Femur (tissue), 1 donor: ENCODE results near the gene EPB41L2.

Source experiments
- DNase-seq: peaks from one replicate; pipeline ENCODE4 v3.0.0-alpha.2; 2017

The EPB41L2 gene

GRCh38 chr6:130858498-130859160, 204.4 kb downstream of the EPB41L2 start:
- DNase-seq: no peak

- no peak for DNase-seq
Observed at GRCh38 chr6:130858054-130858453, 205.0 kb downstream of the EPB41L2 start.

GRCh38 chr6:130853555-130854183, 209.4 kb downstream of the EPB41L2 start:
- DNase-seq: no peak

GRCh38 chr6:130852844-130853554, 210.0 kb downstream of the EPB41L2 start:
- no peak for DNase-seq

GRCh38 chr6:130851026-130851425, 212.0 kb downstream of the EPB41L2 start:
- no peak for DNase-seq

GRCh38 chr6:130849594-130849993, 213.5 kb downstream of the EPB41L2 start:
- DNase-seq: no peak

GRCh38 chr6:130848945-130849344, 214.1 kb downstream of the EPB41L2 start:
- DNase-seq: no peak

GRCh38 chr6:130847001-130847910, 215.8 kb downstream of the EPB41L2 start:
- DNase-seq: no peak

GRCh38 chr6:130846501-130846900, 216.5 kb downstream of the EPB41L2 start:
- DNase-seq: no peak

- no peak for DNase-seq
Observed at GRCh38 chr6:130843575-130844320, 219.3 kb downstream of the EPB41L2 start.

- no peak for DNase-seq
Observed at GRCh38 chr6:130841128-130841728, 221.8 kb downstream of the EPB41L2 start.

GRCh38 chr6:130840050-130840449, 223.0 kb downstream of the EPB41L2 start:
- DNase-seq: no peak

- no peak for DNase-seq
Observed at GRCh38 chr6:130839379-130839778, 223.7 kb downstream of the EPB41L2 start.

- no peak for DNase-seq
Observed at GRCh38 chr6:130838951-130839350, 224.1 kb downstream of the EPB41L2 start.

- no peak for DNase-seq
Observed at GRCh38 chr6:130838250-130838860, 224.7 kb downstream of the EPB41L2 start.

- DNase-seq: no peak
Observed at GRCh38 chr6:130837067-130837466, 226.0 kb downstream of the EPB41L2 start.

- DNase-seq: no peak
Observed at GRCh38 chr6:130836055-130836640, 226.9 kb downstream of the EPB41L2 start.

- DNase-seq: no peak
Observed at GRCh38 chr6:130834482-130835251, 228.4 kb downstream of the EPB41L2 start.

- no peak for DNase-seq
Observed at GRCh38 chr6:130833569-130833968, 229.5 kb downstream of the EPB41L2 start.

GRCh38 chr6:130831607-130832006, 231.4 kb downstream of the EPB41L2 start:
- no peak for DNase-seq
